Body of pancreas (tissue), 4 donors: ENCODE results near the gene ZCWPW2. TPM values are rescaled to one million over a fixed set of nuclear protein-coding genes. Genes with fewer than 3 reads are reported as not detected.

Source experiments
- ATAC-seq: fragments of 150-250 bp; one replicate; pipeline ENCODE4 v1.9.1; 2016
- DNase-seq, 4 donors: peaks; one replicate each; pipeline ENCODE4 v3.0.0-alpha.2; 2019
- H3K27ac ChIP-seq, 4 donors: fragments of 200-600 bp; sonication (generic); 1 replicate in 3 of 4; 2 replicates in 1 of 4; pipeline versions ENCODE4 v1.5.1 to v1.6.1; 2016 to 2019; ENCODE audit warnings: mild to moderate bottlenecking in 1 of 4, mixed read lengths in 1 of 4, moderate library complexity in 1 of 4
- H3K27me3 ChIP-seq, 2 donors: fragments of 200-600 bp; sonication (generic); one replicate each; pipeline ENCODE4 v1.6.0; 2016; ENCODE audit warnings: mild to moderate bottlenecking in 1 of 2
- H3K36me3 ChIP-seq, 2 donors: fragments of 200-600 bp; sonication (generic); replicated peaks in 1 of 2; 2 replicates each; pipeline ENCODE4 v1.5.1; 2016; ENCODE audit warnings: low read depth in 2 of 2; ENCODE audit not compliant: insufficient read depth in 1 of 2
- H3K4me1 ChIP-seq: fragments of 200-600 bp; sonication (generic); one replicate; pipeline ENCODE4 v1.6.0; 2016
- H3K4me3 ChIP-seq, 2 donors: fragments of 200-600 bp; sonication (generic); 1 replicate in 1 of 2; 2 replicates in 1 of 2; pipeline ENCODE4 v1.5.1; 2016 to 2019
- H3K9me3 ChIP-seq, 3 donors: fragments of 200-600 bp; sonication (generic); 1 replicate in 2 of 3; 2 replicates in 1 of 3; pipeline ENCODE4 v1.5.1; 2016
- CTCF ChIP-seq, 7 experiments: fragments of 450-650 bp in 4 of 7; fragments of 200-600 bp in 3 of 7; sonication (generic) in 3 of 7; IDR thresholded peaks; one replicate each; pipeline ENCODE4 v1.5.1; 2016 to 2019; ENCODE audit warnings: antibody characterized with exemption in 7 of 7
- POLR2A ChIP-seq, 3 donors: fragments of 450-650 bp; IDR thresholded peaks; one replicate each; pipeline ENCODE4 v1.6.1; 2016; ENCODE audit warnings: antibody characterized with exemption in 3 of 3, mild to moderate bottlenecking in 2 of 3
- WGBS, 2 donors: methylation state at CpG; one replicate each; pipeline ENCODE4 v1.1.5; 2017; 5-methylcytosine and 5-hydroxymethylcytosine counted together
- intact Hi-C: fragments of 100-400 bp; cut with DNase I; formaldehyde crosslinking; loops from one replicate; pipeline ENCODE4 v1.15.1; 2023
- total RNA-seq, 2 donors: library from RNA; depleted of rRNA; stranded (reverse); fragments of >200 nt; gene quantifications; one replicate each; pipeline ENCODE4 v1.1.0, GENCODE V29; 2016

The ZCWPW2 gene
- total RNA-seq, 2 donors from 2014 or later: 1.3 TPM; not detected in 1

DNA sequence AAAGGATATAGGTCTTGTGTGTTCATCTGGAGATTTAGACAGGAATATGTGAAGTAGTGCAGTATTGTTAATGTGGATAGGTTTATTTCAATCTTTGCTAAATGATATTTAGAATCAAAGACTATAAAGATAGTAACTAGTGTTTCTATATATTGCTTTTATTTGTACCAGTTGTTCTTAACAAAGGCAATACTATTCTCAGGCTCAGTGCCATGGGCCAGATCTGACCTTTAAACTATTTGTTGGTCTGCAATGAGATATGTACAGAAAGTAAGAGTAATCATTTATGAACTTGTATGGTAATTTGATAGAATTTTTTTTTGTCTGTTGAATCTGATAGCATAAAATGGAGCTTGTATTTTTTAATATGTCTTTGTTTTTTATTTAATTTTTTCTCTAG lies 146.8 kb downstream of the ZCWPW2 start:
- Histone ChIP-seq H3K4me3 (no peak overlapping the region), H3K27ac (no peak overlapping the region), H3K4me1 (no peaks in the 10 kb centered on the region), H3K27me3 (no peaks in the 10 kb centered on the region), H3K9me3 (no peaks in the 10 kb centered on the region), H3K36me3 (no peaks in the 10 kb centered on the region)
- DNase-seq: no peak
- intact Hi-C loops: no loop called here
- TF ChIP-seq CTCF (IDR thresholded peaks at IDR 0.05): no peak
- TF ChIP-seq POLR2A (IDR thresholded peaks at IDR 0.05): no peak
- no peak for ATAC-seq

GRCh38 chr3:28502397-28502937 lies 153.9 kb downstream of the ZCWPW2 start:
- ATAC-seq: no peak
- DNase-seq: no peak

GRCh38 chr3:28504976-28505375 lies 156.5 kb downstream of the ZCWPW2 start:
- Histone ChIP-seq H3K36me3 (no peaks in the 10 kb centered on the region), H3K4me1 (peaks cover 4% of the 10 kb centered on the region), H3K27ac (no peak overlapping the region), H3K9me3 (no peaks in the 10 kb centered on the region), H3K27me3 (no peaks in the 10 kb centered on the region), H3K4me3 (no peak overlapping the region)
- no peak for ATAC-seq
- intact Hi-C loops: no loop called here
- DNase-seq: no peak
- WGBS, 2 donors: 0 to 22% methylated on average over 1 of the region's 1 CpG
- TF ChIP-seq POLR2A (IDR thresholded peaks at IDR 0.05) (no peak), CTCF (IDR thresholded peaks at IDR 0.05) (no peak)

More at GRCh38 chr3:28502397-28502937, 153.9 kb downstream of the ZCWPW2 start:
- peaks cover 4% of the 10 kb centered on the region for H3K4me1 ChIP-seq
- no peaks in the 10 kb centered on the region for H3K9me3 ChIP-seq
- H3K36me3 ChIP-seq: no peaks in the 10 kb centered on the region
- intact Hi-C loops: no loop called here
- WGBS, 2 donors: 80 to 84% methylated on average over 6 of the region's 6 CpGs
- no peak overlapping the region for H3K27ac ChIP-seq
- no peaks in the 10 kb centered on the region for H3K27me3 ChIP-seq
- H3K4me3 ChIP-seq: no peak overlapping the region
- no peak for TF ChIP-seq CTCF (IDR thresholded peaks at IDR 0.05)
- TF ChIP-seq POLR2A (IDR thresholded peaks at IDR 0.05): no peak

DNA sequence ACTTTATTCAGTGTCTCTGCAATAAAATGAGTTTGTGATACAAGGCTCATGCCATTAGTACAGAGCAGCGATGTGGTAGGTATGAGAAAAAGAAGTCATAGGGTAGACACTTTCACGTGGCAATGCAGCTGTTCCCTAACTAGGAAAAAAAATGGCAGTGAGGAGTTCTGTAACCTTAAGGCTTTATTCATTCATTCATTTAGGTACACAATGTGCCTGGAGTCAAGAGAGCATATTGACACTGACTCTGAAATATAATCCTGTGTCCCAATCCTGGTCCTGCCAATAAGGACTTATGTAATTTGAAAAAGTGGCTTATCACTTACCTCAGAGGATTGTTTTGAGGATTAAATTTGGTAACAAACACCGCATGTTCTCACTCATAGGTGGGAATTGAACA lies 173.1 kb downstream of the ZCWPW2 start:
- ATAC-seq (no peak), DNase-seq (no peak)
- no peak overlapping the region for H3K4me3 ChIP-seq
- intact Hi-C loops: no loop called here
- WGBS, 2 donors: 90 to 99% methylated on average over 3 of the region's 3 CpGs
- no peaks in the 10 kb centered on the region for H3K9me3 ChIP-seq
- TF ChIP-seq CTCF (IDR thresholded peaks at IDR 0.05) (no peak), POLR2A (IDR thresholded peaks at IDR 0.05) (no peak)
- H3K27ac ChIP-seq: no peak overlapping the region
- H3K4me1 ChIP-seq: no peaks in the 10 kb centered on the region
- no peaks in the 10 kb centered on the region for H3K36me3 ChIP-seq
- no peaks in the 10 kb centered on the region for H3K27me3 ChIP-seq

GRCh38 chr3:28542351-28542750 lies 193.8 kb downstream of the ZCWPW2 start:
- 0 to 100% methylated on average over 1 of the region's 1 CpG for WGBS, 2 donors
- intact Hi-C loops: no loop called here
- TF ChIP-seq CTCF (IDR thresholded peaks at IDR 0.05) (no peak), POLR2A (IDR thresholded peaks at IDR 0.05) (no peak)

More at GRCh38 chr3:28542351-28542750, 193.8 kb downstream of the ZCWPW2 start:
- no peak overlapping the region for H3K4me3 ChIP-seq
- peaks cover 0 to 9% (median 0%) of the 10 kb centered on the region in 3 donors for H3K9me3 ChIP-seq
- H3K36me3 ChIP-seq: no peaks in the 10 kb centered on the region
- DNase-seq (no peak), ATAC-seq (no peak)
- no peaks in the 10 kb centered on the region for H3K27me3 ChIP-seq
- no peaks in the 10 kb centered on the region for H3K4me1 ChIP-seq
- H3K27ac ChIP-seq: no peak overlapping the region
